Skeletal muscle tissue (tissue), 4 donors: ENCODE data around the gene JPH2. TPM values are rescaled to one million over a fixed set of nuclear protein-coding genes. Genes with fewer than 3 reads are reported as not detected.

Experiments used
- H3K27ac ChIP-seq: one replicate; pipeline ENCODE4 v1.7.0; 2013; ENCODE audit warnings: mild to moderate bottlenecking, low read depth, low read length, inconsistent platforms
- H3K27me3 ChIP-seq, 3 donors: one replicate each; pipeline ENCODE4 v1.7.0; 2013; ENCODE audit warnings: low read length in 3 of 3; ENCODE audit not compliant: control insufficient read depth in 3 of 3, insufficient read depth in 3 of 3
- H3K36me3 ChIP-seq, 3 donors: one replicate each; pipeline ENCODE4 v1.7.0; 2013; ENCODE audit warnings: low read length in 3 of 3; ENCODE audit not compliant: control insufficient read depth in 3 of 3, insufficient read depth in 3 of 3
- H3K4me1 ChIP-seq, 3 donors: one replicate each; pipeline ENCODE4 v1.7.0; 2013; ENCODE audit warnings: low read length in 3 of 3, mild to moderate bottlenecking in 3 of 3; ENCODE audit not compliant: control insufficient read depth in 3 of 3, insufficient read depth in 3 of 3
- H3K4me3 ChIP-seq, 3 donors: one replicate each; pipeline ENCODE4 v1.7.0; 2013; ENCODE audit warnings: low read length in 3 of 3
- H3K9ac ChIP-seq, 3 donors: one replicate each; pipeline ENCODE4 v1.7.0; 2013; ENCODE audit warnings: low read length in 3 of 3, mild to moderate bottlenecking in 3 of 3, moderate library complexity in 2 of 3, low read depth in 1 of 3
- H3K9me3 ChIP-seq, 3 donors: one replicate each; pipeline ENCODE4 v1.7.0; 2013; ENCODE audit warnings: low read length in 3 of 3; ENCODE audit not compliant: control insufficient read depth in 3 of 3
- total RNA-seq: library from RNA; depleted of rRNA; stranded (reverse); fragments of >200 nt; gene quantifications from one replicate; pipeline ENCODE4 v1.2.3, GENCODE V29; 2014
- donor health status: Osteomylitis.

Gene JPH2
- total RNA-seq, 1 donor from 2014 or later = 85.1 TPM

- Histone ChIP-seq H3K27ac (peak overlapping the region; percentile 67), H3K4me3 (peak overlapping the region; percentile 45 to 69 (median 45)), H3K9me3 (no peaks in the 10 kb centered on the region), H3K4me1 (peaks cover 52 to 61% (median 59%) of the 10 kb centered on the region in 3 donors), H3K9ac (peak overlapping the region; percentile 66 to 76 (median 76)), H3K36me3 (peaks cover 2 to 4% (median 3%) of the 10 kb centered on the region in 3 donors), H3K27me3 (no peaks in the 10 kb centered on the region)
These were observed 63.7 kb downstream of the JPH2 start for GRCh38 chr20:44123251-44123650.

GRCh38 chr20:44120676-44121425 lies 66.1 kb downstream of the JPH2 start:
- Histone ChIP-seq H3K27ac (no peak overlapping the region), H3K4me1 (peaks cover 60 to 69% (median 61%) of the 10 kb centered on the region in 3 donors)

GRCh38 chr20:44118185-44119033 lies 68.6 kb downstream of the JPH2 start:
- Histone ChIP-seq H3K9me3 (no peaks in the 10 kb centered on the region), H3K4me1 (peaks cover 48 to 65% (median 48%) of the 10 kb centered on the region in 3 donors), H3K9ac (no peak overlapping the region), H3K36me3 (peaks cover 19 to 31% (median 29%) of the 10 kb centered on the region in 3 donors), H3K27me3 (peaks cover 0 to 3% (median 2%) of the 10 kb centered on the region in 3 donors), H3K4me3 (peak overlapping the region in 1 of 3 donors; percentile 17), H3K27ac (no peak overlapping the region)

More at GRCh38 chr20:44120676-44121425, 66.1 kb downstream of the JPH2 start:
- Histone ChIP-seq H3K9ac (peak overlapping the region in 1 of 3 donors; percentile 36), H3K9me3 (no peaks in the 10 kb centered on the region), H3K4me3 (no peak overlapping the region), H3K27me3 (peaks cover 0 to 2% (median 0%) of the 10 kb centered on the region in 3 donors), H3K36me3 (peaks cover 10 to 14% (median 11%) of the 10 kb centered on the region in 3 donors)

- H3K36me3 ChIP-seq = peaks cover 26 to 40% (median 36%) of the 10 kb centered on the region in 3 donors
- no peak overlapping the region for H3K27ac ChIP-seq
- H3K9me3 ChIP-seq = no peaks in the 10 kb centered on the region
- peak overlapping the region in 2 of 3 donors; percentile 1 to 25 for H3K9ac ChIP-seq
- peaks cover 0 to 3% (median 2%) of the 10 kb centered on the region in 3 donors for H3K27me3 ChIP-seq
- H3K4me1 ChIP-seq = peaks cover 39 to 60% (median 45%) of the 10 kb centered on the region in 3 donors
- H3K4me3 ChIP-seq = no peak overlapping the region
These were observed 69.4 kb downstream of the JPH2 start for GRCh38 chr20:44117296-44118184.

- Histone ChIP-seq H3K9me3 (no peaks in the 10 kb centered on the region), H3K9ac (no peak overlapping the region), H3K36me3 (peaks cover 26 to 42% (median 41%) of the 10 kb centered on the region in 3 donors), H3K4me3 (no peak overlapping the region), H3K4me1 (peaks cover 31 to 46% (median 34%) of the 10 kb centered on the region in 3 donors), H3K27me3 (peaks cover 0 to 3% (median 2%) of the 10 kb centered on the region in 3 donors), H3K27ac (no peak overlapping the region)
These were observed 71.0 kb downstream of the JPH2 start for GRCh38 chr20:44115762-44116644.

GRCh38 chr20:44115181-44115580 lies 71.8 kb downstream of the JPH2 start:
- Histone ChIP-seq H3K27me3 (peaks cover 0 to 3% (median 2%) of the 10 kb centered on the region in 3 donors), H3K4me3 (no peak overlapping the region), H3K9me3 (no peaks in the 10 kb centered on the region), H3K9ac (no peak overlapping the region), H3K27ac (no peak overlapping the region), H3K4me1 (peaks cover 26 to 40% (median 27%) of the 10 kb centered on the region in 3 donors), H3K36me3 (peaks cover 26 to 42% (median 41%) of the 10 kb centered on the region in 3 donors)

GRCh38 chr20:44113618-44114376 lies 73.2 kb downstream of the JPH2 start:
- Histone ChIP-seq H3K9ac (no peak overlapping the region), H3K27me3 (peaks cover 0 to 3% (median 2%) of the 10 kb centered on the region in 3 donors), H3K4me1 (peaks cover 18 to 34% (median 23%) of the 10 kb centered on the region in 3 donors), H3K36me3 (peaks cover 26 to 48% (median 42%) of the 10 kb centered on the region in 3 donors), H3K4me3 (no peak overlapping the region), H3K27ac (no peak overlapping the region), H3K9me3 (no peaks in the 10 kb centered on the region)

GRCh38 chr20:44112889-44113617 lies 73.9 kb downstream of the JPH2 start:
- H3K9me3 ChIP-seq = no peaks in the 10 kb centered on the region
- H3K27me3 ChIP-seq = peaks cover 0 to 3% (median 2%) of the 10 kb centered on the region in 3 donors
- peak overlapping the region in 1 of 3 donors; percentile 33 for H3K9ac ChIP-seq
- H3K4me1 ChIP-seq = peaks cover 11 to 26% (median 18%) of the 10 kb centered on the region in 3 donors
- H3K36me3 ChIP-seq = peaks cover 26 to 43% (median 41%) of the 10 kb centered on the region in 3 donors
- H3K27ac ChIP-seq = no peak overlapping the region
- H3K4me3 ChIP-seq = no peak overlapping the region
